ENCODE measurements around the gene BBS10.

- TF ChIP-seq CTCF (conservative IDR thresholded peaks at IDR 0.05; ENCODE audit: low read length) = no peak
- no peak for TF ChIP-seq EZH2phosphoT487 (IDR thresholded peaks at IDR 0.05; ENCODE audit: borderline replicate concordance)
Measured at GRCh38 chr12:76318773-76319594, 29.2 kb downstream of the BBS10 start.

Measured in Loucy (cell line).